NT2/D1 (cell line): ENCODE results near the gene BACH2.

ENCODE experiments used
- DNase-seq: peaks from one replicate; pipeline ENCODE4 v3.0.0-alpha.2; 2011; ENCODE audit warnings: low read depth, low spot score
- H3K27me3 ChIP-seq: 2 replicates; pipeline ENCODE4 v1.6.0; 2011; ENCODE audit warnings: mild to moderate bottlenecking; ENCODE audit not compliant: insufficient read length, insufficient read depth
- H3K36me3 ChIP-seq: 2 replicates; pipeline ENCODE4 v1.6.1; 2011; ENCODE audit warnings: mild to moderate bottlenecking, low read length, mixed read lengths; ENCODE audit not compliant: insufficient read depth, insufficient read length
- H3K4me1 ChIP-seq: 2 replicates; pipeline ENCODE4 v1.5.1; 2011; ENCODE audit not compliant: insufficient read depth, insufficient read length
- H3K4me3 ChIP-seq: 2 replicates; pipeline ENCODE4 v1.5.1; 2011; ENCODE audit warnings: low read depth; ENCODE audit not compliant: insufficient read length
- H3K9ac ChIP-seq: 2 replicates; pipeline ENCODE4 v1.6.0; 2011; ENCODE audit warnings: low read depth; ENCODE audit not compliant: insufficient read length
- H3K9me3 ChIP-seq: 2 replicates; pipeline ENCODE4 v1.5.1; 2011; ENCODE audit warnings: mild to moderate bottlenecking, low read length; ENCODE audit not compliant: insufficient read depth
- SUZ12 ChIP-seq: IDR thresholded peaks from 2 replicates; pipeline ENCODE4 v1.6.1; 2011; ENCODE audit not compliant: insufficient read length, insufficient read depth; ENCODE audit errors: extremely low read depth
- YY1 ChIP-seq: IDR thresholded peaks from 2 replicates; pipeline ENCODE4 v1.6.1; 2011; ENCODE audit not compliant: insufficient read length, insufficient read depth
- ZNF274 ChIP-seq: IDR thresholded peaks from 2 replicates; pipeline ENCODE4 v1.6.1; 2011; ENCODE audit warnings: mild to moderate bottlenecking, low read depth, low read length

The BACH2 gene

DNA sequence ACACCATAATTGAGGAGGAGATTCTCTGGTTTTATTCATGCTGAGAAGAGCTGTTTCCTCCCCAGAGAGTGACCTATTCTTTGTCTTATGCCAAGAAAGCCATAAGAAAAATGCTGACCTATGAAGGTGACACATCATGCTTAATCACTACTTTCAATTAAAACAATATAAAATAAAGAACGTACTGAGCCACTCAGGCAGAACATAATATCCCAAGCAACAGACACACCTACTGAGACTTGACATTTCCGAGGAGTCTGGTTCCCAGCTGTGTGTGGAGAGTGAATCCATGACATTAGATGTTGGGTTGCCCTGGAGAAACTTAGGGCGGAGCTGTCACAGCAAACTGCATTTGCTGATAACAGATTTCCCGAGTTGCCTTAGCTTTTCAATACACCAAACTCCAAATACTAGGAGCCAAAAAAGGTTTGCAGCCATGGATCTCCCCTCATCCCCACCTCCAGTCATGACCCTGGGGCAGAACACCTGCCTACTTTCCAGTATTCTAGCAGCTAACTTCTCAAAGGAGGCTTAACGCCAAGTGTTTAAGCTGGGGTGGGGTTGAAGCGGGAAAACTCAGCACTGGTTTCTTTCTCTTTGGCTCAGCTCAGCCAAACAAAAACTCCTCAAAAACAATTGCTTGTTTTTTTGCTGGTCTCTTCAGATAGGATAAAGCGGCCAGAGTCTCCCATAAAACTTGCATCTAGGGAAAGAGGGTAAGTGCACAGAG lies 92.2 kb downstream of the BACH2 start:
- Histone ChIP-seq H3K27me3 (no peaks in the 10 kb centered on the region), H3K4me1 (no peaks in the 10 kb centered on the region), H3K36me3 (peaks cover 3% of the 10 kb centered on the region), H3K4me3 (no peak overlapping the region), H3K9me3 (no peaks in the 10 kb centered on the region), H3K9ac (no peak overlapping the region)
- no peak for TF ChIP-seq YY1
- TF ChIP-seq ZNF274, result no peak
- TF ChIP-seq SUZ12, result no peak
- DNase-seq, result no peak

- Histone ChIP-seq H3K36me3 (peaks cover 3% of the 10 kb centered on the region), H3K27me3 (no peaks in the 10 kb centered on the region), H3K4me1 (no peaks in the 10 kb centered on the region), H3K9me3 (peaks cover under 1% of the 10 kb centered on the region; the same call in 1 of the 2 replicates), H3K9ac (no peak overlapping the region), H3K4me3 (no peak overlapping the region)
- TF ChIP-seq YY1 (no peak), SUZ12 (no peak), ZNF274 (no peak)
- no peak for DNase-seq
Observed at GRCh38 chr6:90203672-90204071, 93.0 kb downstream of the BACH2 start.

- no peak for DNase-seq
- H3K9ac ChIP-seq, result no peak overlapping the region
Observed at GRCh38 chr6:90202156-90202555, 94.5 kb downstream of the BACH2 start.

GRCh38 chr6:90199900-90200299 lies 96.7 kb downstream of the BACH2 start:
- Histone ChIP-seq H3K4me3 (no peak overlapping the region), H3K9ac (no peak overlapping the region), H3K4me1 (no peaks in the 10 kb centered on the region), H3K9me3 (peaks cover 10% of the 10 kb centered on the region; the same call in 1 of the 2 replicates), H3K27me3 (no peaks in the 10 kb centered on the region), H3K36me3 (peaks cover 3% of the 10 kb centered on the region)
- DNase-seq, result no peak
- TF ChIP-seq ZNF274 (no peak), SUZ12 (no peak)

More at GRCh38 chr6:90202156-90202555, 94.5 kb downstream of the BACH2 start:
- peaks cover 10% of the 10 kb centered on the region; the same call in 1 of the 2 replicates for H3K9me3 ChIP-seq
- no peak for TF ChIP-seq SUZ12
- no peak for TF ChIP-seq ZNF274
- no peak for TF ChIP-seq YY1
- H3K4me1 ChIP-seq, result no peaks in the 10 kb centered on the region
- H3K4me3 ChIP-seq, result no peak overlapping the region
- H3K36me3 ChIP-seq, result peaks cover 6% of the 10 kb centered on the region
- no peaks in the 10 kb centered on the region for H3K27me3 ChIP-seq

GRCh38 chr6:90198758-90199425 lies 97.8 kb downstream of the BACH2 start:
- no peaks in the 10 kb centered on the region for H3K4me1 ChIP-seq
- H3K9me3 ChIP-seq, result peaks cover 10% of the 10 kb centered on the region; the same call in 1 of the 2 replicates
- no peak overlapping the region for H3K4me3 ChIP-seq
- no peak for DNase-seq
- TF ChIP-seq SUZ12, result no peak
- no peak for TF ChIP-seq YY1
- no peak for TF ChIP-seq ZNF274
- H3K9ac ChIP-seq, result no peak overlapping the region
- H3K36me3 ChIP-seq, result peaks cover 3% of the 10 kb centered on the region
- no peaks in the 10 kb centered on the region for H3K27me3 ChIP-seq

DNA sequence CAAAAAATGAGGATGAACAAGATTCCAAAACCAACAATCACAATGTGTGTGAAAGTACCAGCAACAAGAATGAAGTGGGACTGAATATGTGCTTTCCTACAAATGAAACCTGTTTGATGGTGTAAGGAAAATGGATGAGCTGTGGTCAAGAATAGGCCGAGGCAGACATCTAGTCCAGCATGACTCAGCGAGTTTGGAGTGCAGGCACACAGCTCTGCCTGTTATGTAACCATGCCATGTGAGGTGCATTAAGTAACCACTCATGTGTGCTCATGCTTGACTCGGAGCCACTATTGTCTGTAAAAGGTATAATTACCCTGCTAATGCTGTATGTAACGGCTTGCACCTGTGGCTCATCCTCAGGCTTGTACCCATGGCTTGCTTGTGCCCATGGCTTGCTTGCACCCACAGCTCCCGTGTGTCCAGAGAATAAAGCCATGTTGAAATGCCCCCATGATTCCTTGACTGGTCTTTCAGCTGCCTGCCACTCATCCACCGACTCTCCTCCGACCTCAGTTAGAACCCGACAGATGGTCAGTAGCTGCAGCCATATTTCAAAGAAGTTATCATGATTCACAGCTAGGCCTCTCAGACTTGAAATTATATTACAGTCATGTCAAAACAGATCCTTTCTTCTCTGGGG lies 98.7 kb downstream of the BACH2 start:
- peaks cover 3% of the 10 kb centered on the region for H3K36me3 ChIP-seq
- no peak overlapping the region for H3K9ac ChIP-seq
- no peaks in the 10 kb centered on the region for H3K4me1 ChIP-seq
- H3K9me3 ChIP-seq, result peaks cover 10% of the 10 kb centered on the region; the same call in 1 of the 2 replicates
- H3K27me3 ChIP-seq, result no peaks in the 10 kb centered on the region
- no peak overlapping the region for H3K4me3 ChIP-seq
- TF ChIP-seq SUZ12 (no peak), ZNF274 (no peak), YY1 (no peak)
- DNase-seq, result no peak

- DNase-seq, result no peak
- Histone ChIP-seq H3K27me3 (no peaks in the 10 kb centered on the region), H3K4me3 (no peak overlapping the region), H3K4me1 (no peaks in the 10 kb centered on the region), H3K36me3 (peaks cover 3% of the 10 kb centered on the region), H3K9me3 (peaks cover 10% of the 10 kb centered on the region; the same call in 1 of the 2 replicates), H3K9ac (no peak overlapping the region)
- no peak for TF ChIP-seq YY1
- TF ChIP-seq SUZ12, result no peak
- no peak for TF ChIP-seq ZNF274
Observed at GRCh38 chr6:90195094-90195829, 101.4 kb downstream of the BACH2 start.
